Sigmoid colon (tissue), 7 donors: ENCODE data around the gene PRKN. TPM values are rescaled to one million over a fixed set of nuclear protein-coding genes. Genes with fewer than 3 reads are reported as not detected.

ENCODE experiments used
- DNase-seq: peaks from one replicate; pipeline ENCODE4 v3.0.0-alpha.2; 2019
- H3K27ac ChIP-seq, 4 donors: fragments of 200-600 bp; sonication (generic); one replicate each; pipeline ENCODE4 v1.5.1; 2016 to 2019; ENCODE audit warnings: mild to moderate bottlenecking in 1 of 4
- H3K27me3 ChIP-seq, 3 donors: fragments of 200-600 bp; sonication (generic); one replicate each; pipeline ENCODE4 v1.5.1; 2019; ENCODE audit warnings: mild to moderate bottlenecking in 1 of 3
- H3K36me3 ChIP-seq, 4 donors: fragments of 200-600 bp; sonication (generic); one replicate each; pipeline ENCODE4 v1.5.1; 2016 to 2019
- H3K4me1 ChIP-seq, 4 donors: fragments of 200-600 bp; sonication (generic); one replicate each; pipeline ENCODE4 v1.5.1; 2017 to 2019
- H3K4me3 ChIP-seq, 4 donors: fragments of 200-600 bp; sonication (generic); one replicate each; pipeline ENCODE4 v1.5.1; 2017 to 2019; ENCODE audit warnings: mild to moderate bottlenecking in 2 of 4, moderate library complexity in 1 of 4
- H3K9me3 ChIP-seq, 4 donors: fragments of 200-600 bp in 3 of 4; sonication (generic) in 3 of 4; one replicate each; pipeline versions ENCODE4 v1.5.1 to v1.6.1; 2013 to 2019
- CTCF ChIP-seq, 4 experiments: fragments of 450-650 bp in 3 of 4; fragments of 200-600 bp in 1 of 4; IDR thresholded peaks; one replicate each; pipeline ENCODE4 v1.5.1; 2016 to 2019; ENCODE audit warnings: antibody characterized with exemption in 4 of 4, mild to moderate bottlenecking in 3 of 4, moderate library complexity in 2 of 4
- EP300 ChIP-seq, 4 donors: sonication (generic); formaldehyde crosslinking; IDR thresholded peaks; one replicate each; pipeline ENCODE4 v1.6.1; 2017; ENCODE audit warnings: antibody characterized with exemption in 4 of 4
- POLR2A ChIP-seq, 2 donors: fragments of 450-650 bp; IDR thresholded peaks; one replicate each; pipeline ENCODE4 v1.6.1; 2016; ENCODE audit warnings: antibody characterized with exemption in 2 of 2, mild to moderate bottlenecking in 2 of 2, moderate library complexity in 2 of 2
- POLR2AphosphoS5 ChIP-seq, 4 donors: sonication (generic); formaldehyde crosslinking; IDR thresholded peaks; one replicate each; pipeline ENCODE4 v1.6.1; 2017; ENCODE audit warnings: antibody characterized with exemption in 4 of 4
- WGBS, 2 donors: extraction: QIAGEN DNeasy Blood & Tissue Kit; methylation state at CpG; one replicate each; pipeline ENCODE4 v1.1.7; 2013; 5-methylcytosine and 5-hydroxymethylcytosine counted together
- intact Hi-C: fragments of 100-400 bp; cut with DNase I; formaldehyde crosslinking; loops from one replicate; pipeline ENCODE4 v1.15.1; 2023
- polyA plus RNA-seq, 3 donors: library from polyadenylated mRNA; stranded (reverse); fragments of 200-250 nt; gene quantifications; one replicate each; pipeline ENCODE4 v1.2.3, GENCODE V29; 2013
- total RNA-seq, 4 donors: library from RNA; depleted of rRNA; stranded (reverse); fragments of >200 nt; gene quantifications; one replicate each; pipeline ENCODE4 v1.1.0, GENCODE V29; 2016
- donor health status: healthy with polysubstance abuse.
- donor health status: Bipolar disorder and iron deficiency.
- donor health status: healthy.

The PRKN gene
- total and polyA plus RNA-seq, 7 donors, result 0.38 to 173 (median 9.7) TPM

GRCh38 chr6:161745128-161745527 lies 982.4 kb downstream of the PRKN start:
- Histone ChIP-seq H3K27ac (no peak overlapping the region), H3K4me1 (no peaks in the 10 kb centered on the region)

GRCh38 chr6:161744211-161745067 lies 983.1 kb downstream of the PRKN start:
- H3K9me3 ChIP-seq, result no peaks in the 10 kb centered on the region
- H3K4me1 ChIP-seq, result no peaks in the 10 kb centered on the region
- 86 to 92% methylated on average over 14 of the region's 14 CpGs for WGBS, 2 donors
- intact Hi-C loops, result no loop called here
- H3K36me3 ChIP-seq, result no peaks in the 10 kb centered on the region
- no peaks in the 10 kb centered on the region for H3K27me3 ChIP-seq
- DNase-seq, result no peak
- no peak for TF ChIP-seq POLR2AphosphoS5 (IDR thresholded peaks at IDR 0.05)
- TF ChIP-seq CTCF (IDR thresholded peaks at IDR 0.05), result no peak
- no peak for TF ChIP-seq POLR2A (IDR thresholded peaks at IDR 0.05)
- TF ChIP-seq EP300 (IDR thresholded peaks at IDR 0.05), result no peak
- H3K4me3 ChIP-seq, result no peak overlapping the region
- H3K27ac ChIP-seq, result no peak overlapping the region

More at GRCh38 chr6:161745128-161745527, 982.4 kb downstream of the PRKN start:
- no peak for DNase-seq
- Histone ChIP-seq H3K27me3 (no peaks in the 10 kb centered on the region), H3K9me3 (no peaks in the 10 kb centered on the region), H3K4me3 (no peak overlapping the region), H3K36me3 (no peaks in the 10 kb centered on the region)
- TF ChIP-seq CTCF (IDR thresholded peaks at IDR 0.05) (no peak), EP300 (IDR thresholded peaks at IDR 0.05) (no peak), POLR2A (IDR thresholded peaks at IDR 0.05) (no peak), POLR2AphosphoS5 (IDR thresholded peaks at IDR 0.05) (no peak)
- WGBS, 2 donors, result 75 to 81% methylated on average over 2 of the region's 2 CpGs
- intact Hi-C loops, result no loop called here

GRCh38 chr6:161743509-161744178 lies 983.9 kb downstream of the PRKN start:
- 90 to 95% methylated on average over 15 of the region's 15 CpGs for WGBS, 2 donors
- intact Hi-C loops, result no loop called here
- no peak overlapping the region for H3K27ac ChIP-seq
- no peak for DNase-seq
- no peak overlapping the region for H3K4me3 ChIP-seq
- no peaks in the 10 kb centered on the region for H3K9me3 ChIP-seq
- H3K4me1 ChIP-seq, result no peaks in the 10 kb centered on the region
- no peaks in the 10 kb centered on the region for H3K27me3 ChIP-seq
- no peaks in the 10 kb centered on the region for H3K36me3 ChIP-seq
- TF ChIP-seq EP300 (IDR thresholded peaks at IDR 0.05), result no peak
- TF ChIP-seq CTCF (IDR thresholded peaks at IDR 0.05), result no peak
- TF ChIP-seq POLR2AphosphoS5 (IDR thresholded peaks at IDR 0.05), result no peak
- TF ChIP-seq POLR2A (IDR thresholded peaks at IDR 0.05), result no peak

GRCh38 chr6:161740486-161740885 lies 987.1 kb downstream of the PRKN start:
- no peaks in the 10 kb centered on the region for H3K9me3 ChIP-seq
- no peaks in the 10 kb centered on the region for H3K36me3 ChIP-seq
- intact Hi-C loops, result no loop called here
- 27 to 79% methylated on average over 7 of the region's 7 CpGs for WGBS, 2 donors
- no peak for TF ChIP-seq POLR2A (IDR thresholded peaks at IDR 0.05)
- no peak for TF ChIP-seq EP300 (IDR thresholded peaks at IDR 0.05)
- no peak for TF ChIP-seq CTCF (IDR thresholded peaks at IDR 0.05)
- TF ChIP-seq POLR2AphosphoS5 (IDR thresholded peaks at IDR 0.05), result no peak
- H3K27ac ChIP-seq, result no peak overlapping the region
- no peak for DNase-seq
- H3K27me3 ChIP-seq, result no peaks in the 10 kb centered on the region
- H3K4me3 ChIP-seq, result no peak overlapping the region
- no peaks in the 10 kb centered on the region for H3K4me1 ChIP-seq
